HepG2 (cell line): ENCODE results near the gene LMTK2. TPM values are rescaled to one million over a fixed set of nuclear protein-coding genes. Genes with fewer than 3 reads are reported as not detected.

Experiments
- ARNT ChIP-seq: fragments of 450-650 bp; IDR thresholded peaks from 2 replicates; pipeline ENCODE4 v1.6.1; 2017
- MAFK ChIP-seq, 2 experiments: IDR thresholded peaks in 1 of 2; conservative IDR thresholded peaks in 1 of 2; 2 replicates each; pipeline ENCODE4 v1.6.1; 2011; ENCODE audit warnings: improper control_type of control experiment in 2 of 2, low read length in 2 of 2
- MIER3 ChIP-seq: IDR thresholded peaks from 2 replicates; pipeline ENCODE4 v1.6.1; 2016; ENCODE audit warnings: missing compliant biosample characterization, borderline replicate concordance
- TRIM24 ChIP-seq: sonication (generic); formaldehyde crosslinking; IDR thresholded peaks from 2 replicates; pipeline ENCODE4 v1.8.0; 2022; ENCODE audit warnings: mild to moderate bottlenecking, missing genetic modification reagents
- ZBTB21 ChIP-seq: sonication (generic); formaldehyde crosslinking; IDR thresholded peaks from 2 replicates; pipeline ENCODE4 v1.4.0; 2020; ENCODE audit warnings: missing genetic modification reagents
- ZBTB38 ChIP-seq: sonication (generic); formaldehyde crosslinking; IDR thresholded peaks from 2 replicates; pipeline ENCODE4 v1.5.1; 2020; ENCODE audit warnings: mild to moderate bottlenecking, missing genetic modification reagents
- ZNF138 ChIP-seq: sonication (generic); formaldehyde crosslinking; IDR thresholded peaks from 2 replicates; pipeline ENCODE4 v1.5.0; 2020; ENCODE audit warnings: mild to moderate bottlenecking, low read depth, missing genetic modification reagents
- ZNF207 ChIP-seq: fragments of 450-650 bp; IDR thresholded peaks from 2 replicates; pipeline ENCODE4 v1.6.1; 2016; ENCODE audit warnings: antibody characterized with exemption, borderline replicate concordance
- ZNF350 ChIP-seq: sonication (generic); formaldehyde crosslinking; IDR thresholded peaks from 2 replicates; pipeline ENCODE4 v1.4.0; 2020; ENCODE audit warnings: mild to moderate bottlenecking, low read depth, missing genetic modification reagents, borderline replicate concordance
- polyA plus RNA-seq, 8 experiments: library from polyadenylated mRNA; depleted of rRNA in 3 of 8; stranded (reverse) in 7 of 8; unstranded in 1 of 8; fragments of >200 nt; fragmentation: Illumina TruSeq in 4 of 8; extraction: Trizol in 4 of 8; gene quantifications; 2 replicates each; pipeline versions ENCODE4 v1.2.1 to v1.2.3, GENCODE V29; 2011 to 2016; ENCODE audit warnings: low read depth in 4 of 8, missing spikeins in 1 of 8, mixed read lengths in 1 of 8; ENCODE audit not compliant: insufficient read depth in 1 of 8
- total RNA-seq, 5 experiments: library from RNA; depleted of rRNA; stranded (reverse); fragments of >200 nt; fragmentation: Illumina TruSeq; extraction: Trizol; gene quantifications; 2 replicates each; pipeline ENCODE4 v1.2.3, GENCODE V29; 2016; ENCODE audit warnings: low read depth in 1 of 5
- TF ChIP-seq, protein P1 (sequence below), 2 experiments: sonication (generic) in 1 of 2; formaldehyde crosslinking in 1 of 2; IDR thresholded peaks; 2 replicates each; pipeline versions ENCODE4 v1.5.1 to v1.6.1; 2011 to 2020; ENCODE audit warnings: borderline replicate concordance in 1 of 2, low read depth in 1 of 2, low read length in 1 of 2, mild to moderate bottlenecking in 1 of 2, missing genetic modification reagents in 1 of 2, moderate library complexity in 1 of 2
- TF ChIP-seq, protein P2 (sequence below): IDR thresholded peaks from 2 replicates; pipeline ENCODE4 v1.6.1; 2016; ENCODE audit warnings: missing genetic modification reagents, missing compliant biosample characterization
- TF ChIP-seq, protein P3 (sequence below): IDR thresholded peaks from 2 replicates; pipeline ENCODE4 v1.6.1; 2012; ENCODE audit warnings: low read length, improper control_type of control experiment
- TF ChIP-seq, protein P4 (sequence below): sonication (generic); formaldehyde crosslinking; conservative IDR thresholded peaks from 2 replicates; pipeline ENCODE4 v1.4.0; 2020; ENCODE audit warnings: missing genetic modification reagents
- TF ChIP-seq, protein P5 (sequence below): sonication (generic); formaldehyde crosslinking; IDR thresholded peaks from 2 replicates; pipeline ENCODE4 v1.9.0; 2022; ENCODE audit warnings: low read depth, missing genetic modification reagents

The LMTK2 gene
- total and polyA plus RNA-seq, 2 of the 13 experiments (the other 11 are each of a cell fraction or from before 2014, with no cell fraction given): 9.5 to 11.7 TPM

DNA sequence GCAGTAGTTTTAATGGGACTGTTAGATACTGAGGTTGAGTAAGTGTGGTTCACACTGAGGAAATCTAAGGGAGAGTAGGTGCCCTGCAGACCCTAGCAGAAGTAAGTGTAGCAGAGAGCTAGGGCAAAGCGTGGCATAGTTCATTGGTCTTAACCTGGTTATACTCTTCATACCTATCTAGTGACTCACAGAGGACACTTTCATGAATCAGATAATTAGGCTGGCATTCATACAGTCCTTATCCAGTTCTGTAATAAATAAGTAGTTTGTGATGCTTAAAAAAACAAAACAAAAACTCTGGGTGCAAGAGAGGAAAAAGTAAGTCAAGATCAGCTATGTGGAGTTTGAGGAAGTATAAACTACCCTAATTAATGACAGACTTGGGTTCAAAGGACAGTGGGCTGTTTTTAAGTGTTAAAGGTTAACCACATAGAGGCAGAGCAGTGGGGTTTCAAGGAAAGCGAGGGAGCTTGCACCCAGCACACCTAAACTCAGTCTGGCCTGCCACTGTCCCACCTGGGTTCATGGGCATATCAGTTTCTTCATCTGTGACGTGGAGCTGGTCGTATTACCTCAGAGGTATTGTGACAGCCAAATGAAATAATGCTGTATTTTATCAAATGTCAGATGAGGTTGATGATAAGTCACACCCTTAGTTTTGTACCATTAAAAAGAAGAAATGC, 27.1 kb downstream of the LMTK2 start (continued):
- TF ChIP-seq, protein P1, sequence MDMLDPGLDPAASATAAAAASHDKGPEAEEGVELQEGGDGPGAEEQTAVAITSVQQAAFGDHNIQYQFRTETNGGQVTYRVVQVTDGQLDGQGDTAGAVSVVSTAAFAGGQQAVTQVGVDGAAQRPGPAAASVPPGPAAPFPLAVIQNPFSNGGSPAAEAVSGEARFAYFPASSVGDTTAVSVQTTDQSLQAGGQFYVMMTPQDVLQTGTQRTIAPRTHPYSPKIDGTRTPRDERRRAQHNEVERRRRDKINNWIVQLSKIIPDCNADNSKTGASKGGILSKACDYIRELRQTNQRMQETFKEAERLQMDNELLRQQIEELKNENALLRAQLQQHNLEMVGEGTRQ (IDR thresholded peaks at IDR 0.05; ENCODE audit: low read depth, low read length): no peak
- TF ChIP-seq, protein P1 (CRISPR knock-in tag; IDR thresholded peaks at IDR 0.05; ENCODE audit: borderline replicate concordance): no peak
- TF ChIP-seq ZNF207 (no peak), ZBTB21 (peak; percentile 80), ZBTB38 (CRISPR knock-in tag) (no peak), MIER3 (CRISPR knock-in tag) (no peak), MAFK (conservative IDR thresholded peaks at IDR 0.05 in 1 of 2, IDR thresholded peaks at IDR 0.05 in 1 of 2; ENCODE audit: low read length in 2 of 2) (no peak), ZNF350 (no peak), ZNF138 (no peak), ARNT (no peak), TRIM24 (no peak)
- TF ChIP-seq, protein P2, sequence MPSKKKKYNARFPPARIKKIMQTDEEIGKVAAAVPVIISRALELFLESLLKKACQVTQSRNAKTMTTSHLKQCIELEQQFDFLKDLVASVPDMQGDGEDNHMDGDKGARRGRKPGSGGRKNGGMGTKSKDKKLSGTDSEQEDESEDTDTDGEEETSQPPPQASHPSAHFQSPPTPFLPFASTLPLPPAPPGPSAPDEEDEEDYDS (CRISPR knock-in tag): peak; percentile 40; the same call in 1 of the 2 replicates
- TF ChIP-seq, protein P3, sequence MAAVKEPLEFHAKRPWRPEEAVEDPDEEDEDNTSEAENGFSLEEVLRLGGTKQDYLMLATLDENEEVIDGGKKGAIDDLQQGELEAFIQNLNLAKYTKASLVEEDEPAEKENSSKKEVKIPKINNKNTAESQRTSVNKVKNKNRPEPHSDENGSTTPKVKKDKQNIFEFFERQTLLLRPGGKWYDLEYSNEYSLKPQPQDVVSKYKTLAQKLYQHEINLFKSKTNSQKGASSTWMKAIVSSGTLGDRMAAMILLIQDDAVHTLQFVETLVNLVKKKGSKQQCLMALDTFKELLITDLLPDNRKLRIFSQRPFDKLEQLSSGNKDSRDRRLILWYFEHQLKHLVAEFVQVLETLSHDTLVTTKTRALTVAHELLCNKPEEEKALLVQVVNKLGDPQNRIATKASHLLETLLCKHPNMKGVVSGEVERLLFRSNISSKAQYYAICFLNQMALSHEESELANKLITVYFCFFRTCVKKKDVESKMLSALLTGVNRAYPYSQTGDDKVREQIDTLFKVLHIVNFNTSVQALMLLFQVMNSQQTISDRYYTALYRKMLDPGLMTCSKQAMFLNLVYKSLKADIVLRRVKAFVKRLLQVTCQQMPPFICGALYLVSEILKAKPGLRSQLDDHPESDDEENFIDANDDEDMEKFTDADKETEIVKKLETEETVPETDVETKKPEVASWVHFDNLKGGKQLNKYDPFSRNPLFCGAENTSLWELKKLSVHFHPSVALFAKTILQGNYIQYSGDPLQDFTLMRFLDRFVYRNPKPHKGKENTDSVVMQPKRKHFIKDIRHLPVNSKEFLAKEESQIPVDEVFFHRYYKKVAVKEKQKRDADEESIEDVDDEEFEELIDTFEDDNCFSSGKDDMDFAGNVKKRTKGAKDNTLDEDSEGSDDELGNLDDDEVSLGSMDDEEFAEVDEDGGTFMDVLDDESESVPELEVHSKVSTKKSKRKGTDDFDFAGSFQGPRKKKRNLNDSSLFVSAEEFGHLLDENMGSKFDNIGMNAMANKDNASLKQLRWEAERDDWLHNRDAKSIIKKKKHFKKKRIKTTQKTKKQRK: no peak
- TF ChIP-seq, protein P4, sequence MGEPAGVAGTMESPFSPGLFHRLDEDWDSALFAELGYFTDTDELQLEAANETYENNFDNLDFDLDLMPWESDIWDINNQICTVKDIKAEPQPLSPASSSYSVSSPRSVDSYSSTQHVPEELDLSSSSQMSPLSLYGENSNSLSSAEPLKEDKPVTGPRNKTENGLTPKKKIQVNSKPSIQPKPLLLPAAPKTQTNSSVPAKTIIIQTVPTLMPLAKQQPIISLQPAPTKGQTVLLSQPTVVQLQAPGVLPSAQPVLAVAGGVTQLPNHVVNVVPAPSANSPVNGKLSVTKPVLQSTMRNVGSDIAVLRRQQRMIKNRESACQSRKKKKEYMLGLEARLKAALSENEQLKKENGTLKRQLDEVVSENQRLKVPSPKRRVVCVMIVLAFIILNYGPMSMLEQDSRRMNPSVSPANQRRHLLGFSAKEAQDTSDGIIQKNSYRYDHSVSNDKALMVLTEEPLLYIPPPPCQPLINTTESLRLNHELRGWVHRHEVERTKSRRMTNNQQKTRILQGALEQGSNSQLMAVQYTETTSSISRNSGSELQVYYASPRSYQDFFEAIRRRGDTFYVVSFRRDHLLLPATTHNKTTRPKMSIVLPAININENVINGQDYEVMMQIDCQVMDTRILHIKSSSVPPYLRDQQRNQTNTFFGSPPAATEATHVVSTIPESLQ (CRISPR knock-in tag): no peak
- TF ChIP-seq, protein P5, sequence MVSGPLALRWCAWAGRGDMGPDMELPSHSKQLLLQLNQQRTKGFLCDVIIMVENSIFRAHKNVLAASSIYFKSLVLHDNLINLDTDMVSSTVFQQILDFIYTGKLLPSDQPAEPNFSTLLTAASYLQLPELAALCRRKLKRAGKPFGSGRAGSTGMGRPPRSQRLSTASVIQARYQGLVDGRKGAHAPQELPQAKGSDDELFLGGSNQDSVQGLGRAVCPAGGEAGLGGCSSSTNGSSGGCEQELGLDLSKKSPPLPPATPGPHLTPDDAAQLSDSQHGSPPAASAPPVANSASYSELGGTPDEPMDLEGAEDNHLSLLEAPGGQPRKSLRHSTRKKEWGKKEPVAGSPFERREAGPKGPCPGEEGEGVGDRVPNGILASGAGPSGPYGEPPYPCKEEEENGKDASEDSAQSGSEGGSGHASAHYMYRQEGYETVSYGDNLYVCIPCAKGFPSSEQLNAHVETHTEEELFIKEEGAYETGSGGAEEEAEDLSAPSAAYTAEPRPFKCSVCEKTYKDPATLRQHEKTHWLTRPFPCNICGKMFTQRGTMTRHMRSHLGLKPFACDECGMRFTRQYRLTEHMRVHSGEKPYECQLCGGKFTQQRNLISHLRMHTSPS: peak; percentile 37; the same call in 1 of the 2 replicates
